NCI-H345 (cell line): ENCODE data around the gene SPIB.
"Not testable (repeated sequence)": the region's sequence is repeated elsewhere in the genome, so short reads cannot be mapped to it uniquely, and the experiment has no call there.

Source experiments
- DNase-seq: peaks from one replicate; lab custom pipeline; 2025; lab: John Stamatoyannopoulos, UW

SPIB gene

GRCh38 chr19:50439130-50439529, 20.4 kb downstream of the SPIB start:
- not testable (repeated sequence) for DNase-seq

GRCh38 chr19:50444059-50444458, 25.3 kb downstream of the SPIB start:
- DNase-seq = no peak

DNA sequence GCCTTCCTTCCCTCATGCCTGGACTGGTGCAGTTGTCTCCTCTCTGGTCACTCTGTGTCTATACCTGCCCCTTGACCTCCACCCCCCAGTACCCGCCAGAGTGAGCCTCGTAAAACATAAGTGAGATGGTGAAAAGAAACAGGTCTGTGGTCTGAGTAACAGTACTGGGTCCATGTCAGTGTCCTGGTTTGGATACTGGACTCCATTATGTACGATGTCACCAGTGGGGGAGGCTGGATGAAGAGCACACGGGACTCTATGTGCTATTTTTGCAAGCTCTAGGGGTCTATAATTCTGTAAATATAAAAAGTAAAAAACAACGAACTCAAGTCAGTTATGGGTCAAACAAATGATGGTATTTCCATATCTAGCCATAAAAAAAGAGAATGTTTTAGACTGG, 28.3 kb downstream of the SPIB start:
- DNase-seq = no peak

DNA sequence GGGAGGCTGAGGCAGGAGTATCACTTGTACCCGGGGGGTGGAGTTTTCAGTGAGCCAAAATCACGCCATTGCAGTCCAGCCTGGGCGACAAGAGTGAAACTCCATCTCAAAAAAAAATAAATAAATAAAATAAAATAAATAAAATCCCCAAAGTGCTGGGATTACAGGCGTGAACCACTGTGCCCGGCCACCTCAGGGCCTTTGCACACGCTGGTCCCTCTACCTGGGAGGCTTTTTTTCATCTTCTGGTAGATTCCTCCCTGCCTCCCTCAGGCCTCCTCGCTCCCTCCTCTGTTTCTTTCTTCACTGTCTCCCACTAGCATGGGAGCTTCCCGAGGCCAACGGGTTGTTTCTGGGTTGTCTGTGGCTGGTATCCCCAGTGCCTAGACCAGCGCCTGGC, 29.0 kb downstream of the SPIB start:
- DNase-seq = no peak

DNA sequence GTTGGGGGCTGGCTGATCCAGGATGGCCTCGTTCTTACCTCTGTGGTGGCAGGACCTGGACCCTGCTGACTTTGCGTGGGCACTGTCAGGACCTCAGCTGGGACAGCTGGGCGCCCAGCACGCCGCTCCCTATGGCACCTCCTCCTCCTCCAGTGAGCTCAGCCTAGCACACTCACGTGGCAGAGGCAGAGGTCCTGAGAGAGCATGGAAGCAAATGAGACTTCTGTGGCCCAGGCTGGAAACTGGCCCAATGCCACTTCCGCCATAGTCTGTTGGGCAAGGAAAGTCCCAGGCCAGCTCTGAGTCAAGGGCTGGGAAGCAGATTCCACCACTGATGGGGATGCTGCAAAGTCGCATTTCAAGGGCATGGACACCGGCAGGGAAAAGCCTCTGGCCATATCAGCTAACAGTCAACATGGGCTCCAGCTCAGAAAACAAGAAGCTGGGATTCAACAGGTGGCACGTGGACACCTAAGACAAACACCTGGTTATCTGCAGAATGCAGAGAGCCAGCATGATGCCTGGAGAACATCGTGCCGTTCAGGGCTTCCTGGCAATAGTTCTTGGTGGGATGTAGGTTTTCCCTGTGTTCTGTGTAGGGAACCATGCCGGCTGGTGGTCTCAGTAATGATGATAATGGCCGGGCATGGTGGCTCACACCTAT, 30.6 kb downstream of the SPIB start:
- no peak for DNase-seq

DNA sequence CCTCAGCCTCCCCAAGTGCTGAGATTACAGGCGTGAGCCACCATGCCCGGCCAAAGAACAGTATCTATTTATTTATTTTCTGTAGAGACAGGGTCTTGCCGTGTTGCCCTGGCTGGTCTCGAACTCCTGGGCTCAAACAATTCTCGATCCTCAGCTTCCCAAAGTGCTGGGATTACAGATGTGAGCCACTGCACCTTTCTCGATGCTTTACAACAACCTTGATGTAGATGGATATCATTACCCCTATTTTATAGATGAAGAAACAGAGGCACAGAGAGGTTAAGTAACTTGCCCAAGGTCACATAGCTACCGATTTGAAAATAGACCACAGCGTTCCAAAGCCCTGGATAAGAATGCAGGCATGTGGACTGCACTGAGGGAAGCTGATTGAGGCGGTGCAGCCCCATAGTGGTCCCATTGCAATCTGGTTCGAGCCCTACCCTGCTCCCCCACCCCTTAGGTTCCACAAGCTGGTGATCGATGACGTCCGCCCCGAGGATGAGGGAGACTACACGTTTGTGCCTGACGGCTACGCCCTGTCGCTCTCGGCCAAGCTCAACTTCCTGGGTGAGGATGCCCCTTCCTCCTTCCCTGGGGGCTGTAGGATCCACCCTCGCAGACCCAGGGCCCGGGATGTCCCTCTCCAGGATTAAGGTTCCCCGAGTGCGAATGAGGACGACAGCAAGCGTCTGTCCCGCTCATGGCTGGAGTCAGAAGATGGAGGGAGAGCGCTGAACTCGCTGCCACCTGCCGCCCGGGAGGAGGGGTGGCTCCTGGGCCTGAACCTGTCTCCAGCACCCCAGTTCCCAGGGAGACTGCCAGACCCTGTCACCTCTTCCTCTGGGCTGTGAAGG, 31.9 kb downstream of the SPIB start:
- no peak for DNase-seq

DNA sequence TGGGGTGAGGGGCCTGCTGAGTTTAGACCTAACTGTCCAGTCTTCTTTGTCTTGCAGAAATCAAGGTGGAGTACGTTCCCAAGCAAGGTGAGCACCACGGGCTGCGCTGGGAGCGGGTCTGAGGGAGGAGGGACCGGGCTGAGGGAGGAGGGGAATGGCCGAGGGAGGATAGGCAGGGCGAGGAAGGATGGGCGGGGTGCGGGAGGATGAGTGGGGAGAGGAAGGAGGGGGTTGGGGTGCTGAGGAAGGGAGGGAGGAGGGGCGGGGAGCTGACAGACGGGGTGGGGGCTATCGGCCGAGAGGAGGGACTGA, 32.4 kb downstream of the SPIB start:
- DNase-seq = no peak

DNA sequence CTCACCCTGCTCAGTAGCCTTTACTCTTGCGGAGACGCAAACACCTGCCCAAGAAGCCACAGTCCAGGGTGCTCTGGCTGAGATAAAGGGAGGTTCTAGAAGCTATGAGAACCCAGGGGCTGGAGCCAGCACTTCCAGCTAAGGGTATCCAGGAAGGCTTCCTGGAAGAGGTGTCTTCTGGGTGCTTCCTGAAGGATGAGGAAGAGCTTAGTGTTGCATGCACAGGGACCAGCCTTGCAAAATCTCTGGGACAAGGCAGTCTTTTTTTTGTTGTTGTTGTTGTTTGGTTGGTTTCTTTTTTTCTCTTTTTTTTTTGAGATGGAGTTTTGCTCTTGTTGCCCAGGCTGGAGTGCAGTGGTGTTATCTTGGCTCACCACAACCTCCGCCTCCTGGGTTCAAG, 34.5 kb downstream of the SPIB start:
- no peak for DNase-seq

- no peak for DNase-seq
These were observed 37.3 kb downstream of the SPIB start for GRCh38 chr19:50455992-50456391.

DNA sequence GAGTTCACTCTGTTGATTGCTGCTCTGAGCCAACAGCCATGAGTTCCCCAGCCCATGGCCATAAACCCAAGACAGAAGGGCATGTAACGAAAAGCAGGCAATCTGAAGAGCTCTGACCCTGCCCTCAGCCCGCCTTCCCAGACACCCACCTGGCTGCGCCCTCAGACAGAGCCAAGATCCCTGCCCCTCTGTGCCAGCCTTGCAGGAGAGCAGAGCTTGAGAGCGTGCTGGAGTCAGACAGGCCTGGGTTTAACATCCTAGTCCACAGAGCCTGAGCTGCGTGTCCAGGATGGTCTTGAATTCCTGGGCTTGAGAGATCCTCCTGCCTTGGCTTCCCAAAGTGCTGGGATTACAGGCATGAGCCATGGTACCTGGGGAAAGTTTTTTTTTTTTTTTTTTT, 38.6 kb downstream of the SPIB start:
- DNase-seq = no peak

DNA sequence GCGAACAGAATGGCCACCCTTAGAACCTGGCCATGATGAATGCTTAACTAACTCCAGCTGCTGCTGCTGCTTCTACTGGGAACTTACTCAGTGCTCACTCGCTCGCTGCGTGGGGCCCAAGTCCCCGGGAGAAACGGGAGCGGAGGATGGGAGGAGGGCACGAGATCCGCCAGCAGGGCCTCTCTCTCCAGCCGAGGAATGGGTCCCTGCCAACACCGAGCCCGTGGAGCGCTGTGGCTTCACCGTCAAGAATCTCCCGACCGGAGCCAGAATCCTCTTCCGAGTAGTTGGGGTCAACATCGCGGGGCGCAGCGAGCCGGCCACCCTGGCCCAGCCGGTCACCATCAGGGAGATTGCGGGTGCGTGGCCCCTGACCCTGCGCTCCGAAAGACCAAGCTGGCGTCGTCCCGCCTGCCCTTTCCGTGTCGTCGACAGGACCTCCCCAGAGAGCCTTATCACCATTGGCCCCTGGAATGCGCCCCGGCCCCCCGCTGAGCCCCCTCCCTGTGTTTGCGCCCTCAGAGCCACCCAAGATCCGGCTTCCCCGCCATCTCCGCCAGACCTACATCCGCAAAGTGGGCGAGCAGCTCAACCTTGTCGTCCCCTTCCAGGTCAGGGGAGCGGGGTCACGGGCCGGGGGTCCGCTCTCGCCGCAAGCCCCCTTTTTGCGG, 39.8 kb downstream of the SPIB start:
- no peak for DNase-seq

DNA sequence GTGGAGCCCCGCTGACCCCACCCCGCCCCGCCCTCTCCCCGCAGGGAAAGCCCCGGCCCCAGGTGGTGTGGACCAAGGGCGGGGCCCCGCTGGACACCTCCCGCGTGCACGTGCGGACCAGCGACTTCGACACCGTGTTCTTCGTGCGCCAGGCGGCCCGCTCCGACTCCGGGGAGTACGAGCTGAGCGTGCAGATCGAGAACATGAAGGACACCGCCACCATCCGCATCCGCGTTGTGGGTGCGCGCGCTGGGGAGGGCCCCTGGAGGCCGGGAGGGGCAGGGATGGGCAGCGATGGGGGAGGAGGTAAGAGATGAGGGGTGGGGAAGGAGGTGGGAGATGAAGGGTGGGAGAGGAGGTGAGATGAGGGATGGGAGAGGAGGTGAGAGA, 40.3 kb downstream of the SPIB start:
- no peak for DNase-seq

- DNase-seq = no peak
These were observed 40.9 kb downstream of the SPIB start for GRCh38 chr19:50459638-50460037.

GRCh38 chr19:50460161-50460765, 41.5 kb downstream of the SPIB start:
- no peak for DNase-seq

DNA sequence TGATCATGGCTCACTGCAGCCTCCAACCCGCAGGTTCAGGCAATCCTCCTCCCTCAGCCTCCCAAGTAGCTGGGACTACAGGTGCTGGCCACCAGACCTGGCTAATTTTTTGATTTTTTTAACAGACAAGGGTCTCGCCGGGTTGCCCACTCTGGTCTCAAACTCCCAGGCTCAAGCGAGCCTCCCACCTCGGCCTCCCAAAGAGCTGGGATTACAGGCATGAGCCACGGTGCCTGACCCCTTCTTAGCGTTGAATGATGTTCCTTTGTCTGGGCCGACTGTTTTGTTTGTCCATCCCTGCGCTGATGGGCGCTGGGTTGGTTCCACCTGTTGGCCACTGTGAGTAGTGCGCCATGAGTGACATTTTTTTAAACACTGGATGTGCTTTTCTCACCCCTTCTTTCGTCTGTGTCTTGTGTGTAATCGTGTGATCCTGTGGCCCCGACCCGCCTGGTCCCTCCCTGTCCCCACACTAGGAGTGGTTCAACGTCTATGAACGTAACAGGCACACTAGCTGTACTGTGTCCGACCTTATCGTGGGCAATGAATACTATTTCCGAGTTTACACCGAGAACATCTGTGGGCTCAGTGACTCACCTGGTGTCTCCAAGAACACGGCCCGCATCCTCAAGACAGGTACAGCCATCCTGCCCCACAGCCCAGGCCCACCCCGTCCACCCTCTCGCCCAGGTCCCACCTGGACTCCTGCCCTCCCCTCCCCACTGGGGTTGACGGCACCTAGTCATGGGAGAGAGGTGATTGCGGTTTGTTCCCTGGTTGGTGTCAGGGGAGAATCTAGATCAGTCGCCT, 42.5 kb downstream of the SPIB start:
- DNase-seq = peak; percentile 50

- no peak for DNase-seq
These were observed 44.2 kb downstream of the SPIB start for GRCh38 chr19:50462970-50463369.

DNA sequence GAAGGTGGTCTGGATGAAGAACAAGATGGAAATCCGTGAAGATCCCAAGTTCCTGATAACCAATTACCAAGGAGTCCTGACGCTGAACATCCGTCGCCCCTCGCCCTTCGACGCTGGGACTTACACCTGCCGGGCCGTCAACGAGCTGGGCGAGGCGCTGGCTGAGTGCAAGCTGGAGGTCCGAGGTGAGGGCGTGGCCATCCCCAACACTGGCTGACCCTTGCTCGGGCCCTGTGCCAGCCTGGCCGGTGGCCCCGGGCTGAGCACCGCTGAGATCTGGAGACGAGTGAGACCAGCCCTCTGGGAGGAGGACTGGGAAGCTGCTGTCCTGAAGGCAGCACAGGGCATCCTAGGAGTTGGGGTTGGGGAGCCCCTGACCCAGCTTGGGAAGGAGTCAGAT, 45.6 kb downstream of the SPIB start:
- DNase-seq = no peak

- no peak for DNase-seq
These were observed 46.3 kb downstream of the SPIB start for GRCh38 chr19:50465000-50465399.

DNA sequence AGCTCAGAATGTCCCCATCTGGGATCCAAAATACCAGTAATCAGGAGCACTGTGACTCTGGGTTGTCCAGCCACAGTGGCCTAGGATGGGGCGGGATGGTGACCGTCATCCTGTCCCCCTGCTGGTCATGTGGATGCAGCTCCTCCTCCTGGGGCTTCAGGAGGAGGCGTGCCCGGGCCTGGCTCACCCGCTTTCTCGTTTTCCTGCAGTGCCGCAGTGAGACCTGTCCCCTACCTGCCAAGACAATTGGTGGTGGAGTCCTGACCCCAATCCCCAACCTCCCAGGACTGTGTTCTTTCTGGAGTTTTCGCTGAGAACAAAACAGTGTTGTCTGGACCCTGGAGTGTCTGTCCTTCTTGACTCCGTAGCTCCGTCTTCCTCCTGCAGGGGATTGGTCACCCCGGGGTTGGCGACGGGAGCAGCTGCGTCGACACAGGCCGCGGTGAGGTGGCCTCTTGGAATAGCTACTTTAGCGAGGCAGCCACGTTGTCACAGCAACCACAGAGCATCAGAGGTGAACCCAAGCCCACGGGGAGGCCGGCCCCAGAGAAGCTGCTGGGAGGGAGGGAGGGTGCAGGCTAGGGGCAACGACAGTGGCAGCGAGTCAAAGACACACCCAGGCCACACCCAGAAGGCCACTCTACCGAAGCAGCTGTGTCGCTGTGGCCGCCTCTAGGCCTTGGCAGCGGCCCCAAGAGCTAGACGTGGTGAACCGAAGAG, 47.4 kb downstream of the SPIB start:
- DNase-seq = no peak

DNA sequence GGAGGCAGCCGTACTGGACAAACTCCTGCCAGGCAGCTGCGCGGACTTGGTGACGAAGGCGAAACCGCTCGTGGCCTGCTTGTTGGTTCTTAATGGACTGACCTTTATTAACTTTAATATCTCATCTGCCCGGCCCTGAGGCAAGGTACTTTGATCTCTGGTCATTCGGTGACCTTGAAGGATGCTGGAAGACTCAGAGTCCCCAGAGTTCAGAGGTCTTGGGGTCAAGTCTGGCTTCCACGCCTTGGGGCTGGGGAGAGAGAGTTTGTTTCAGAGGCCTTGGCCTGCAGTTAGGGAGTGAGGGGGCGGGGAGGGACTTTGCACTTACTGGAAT, 47.9 kb downstream of the SPIB start:
- no peak for DNase-seq

GRCh38 chr19:50467566-50467965, 48.8 kb downstream of the SPIB start:
- DNase-seq = no peak

DNA sequence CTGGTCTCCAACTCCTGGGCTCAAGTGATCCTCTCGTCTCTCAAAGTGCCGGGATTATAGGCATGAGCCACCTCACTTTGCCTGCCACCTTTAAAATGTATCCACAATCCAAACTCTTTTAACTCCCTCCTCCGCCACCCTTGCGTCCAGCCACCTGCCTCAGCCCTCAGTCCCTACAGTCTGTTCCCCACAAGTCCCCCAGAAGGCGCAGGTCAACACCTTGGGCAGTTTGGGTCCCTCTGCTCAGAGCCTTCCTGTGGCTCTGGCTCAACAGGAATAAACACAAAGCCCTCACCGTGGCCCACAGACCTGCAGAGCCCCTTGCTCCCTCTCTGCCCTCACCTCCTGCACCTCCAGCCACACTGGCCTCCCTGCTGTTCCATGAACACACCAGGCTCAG, 50.1 kb downstream of the SPIB start:
- DNase-seq = no peak
